Activated T-cell treated with anti-CD3 and anti-CD28 coated beads for 24 hours (primary cell): ENCODE data around the gene ACACB.
"Not testable (repeated sequence)": the region's sequence is repeated elsewhere in the genome, so short reads cannot be mapped to it uniquely, and the experiment has no call there.

Source experiments
- DNase-seq: peaks from one replicate; pipeline ENCODE4 v3.0.0-alpha.2; 2020; ENCODE audit warnings: low read depth

ACACB gene

DNA sequence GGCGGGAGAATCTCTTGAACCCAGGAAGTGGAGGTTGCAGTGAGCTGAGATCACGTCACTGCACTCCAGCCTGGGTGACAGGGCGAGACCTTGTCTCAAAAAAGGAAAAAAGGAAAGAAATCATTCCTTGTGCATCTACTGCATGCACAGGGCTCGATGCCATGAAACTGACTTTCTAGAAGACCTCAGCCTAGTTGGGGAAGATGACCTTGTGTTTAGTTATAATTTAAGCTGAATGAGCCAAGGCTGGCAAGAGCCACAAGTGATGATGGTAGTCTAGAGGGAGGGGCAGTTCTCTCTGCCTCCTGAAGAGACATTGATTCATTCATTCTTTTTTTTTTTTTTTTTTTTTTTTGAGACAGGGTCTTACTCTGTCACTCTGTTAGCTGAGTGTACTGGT is 24.2 kb downstream of the ACACB start:
- DNase-seq, result no peak

DNA sequence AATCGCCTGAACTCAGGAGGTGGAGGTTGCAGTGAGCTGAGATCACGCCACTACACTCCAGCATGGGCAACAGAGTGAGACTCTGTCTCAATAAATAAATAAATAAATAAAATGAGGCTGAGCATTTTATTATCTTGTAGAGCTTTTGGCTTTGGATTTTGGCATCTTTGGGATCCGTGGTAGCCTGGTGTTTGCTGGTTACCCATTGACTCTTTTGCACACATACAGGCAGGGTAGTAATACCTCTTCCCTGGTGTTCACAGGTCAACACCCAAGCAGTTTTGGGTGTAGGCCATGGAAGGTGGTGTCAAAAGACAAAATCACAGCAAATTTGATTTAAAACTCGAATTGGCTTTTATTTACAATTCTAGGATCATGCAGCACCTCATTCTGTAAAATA is 27.8 kb downstream of the ACACB start:
- DNase-seq, result no peak

GRCh38 chr12:109147126-109147525 is 30.7 kb downstream of the ACACB start:
- DNase-seq, result not testable (repeated sequence)

GRCh38 chr12:109147954-109148353 is 31.6 kb downstream of the ACACB start:
- no peak for DNase-seq

DNA sequence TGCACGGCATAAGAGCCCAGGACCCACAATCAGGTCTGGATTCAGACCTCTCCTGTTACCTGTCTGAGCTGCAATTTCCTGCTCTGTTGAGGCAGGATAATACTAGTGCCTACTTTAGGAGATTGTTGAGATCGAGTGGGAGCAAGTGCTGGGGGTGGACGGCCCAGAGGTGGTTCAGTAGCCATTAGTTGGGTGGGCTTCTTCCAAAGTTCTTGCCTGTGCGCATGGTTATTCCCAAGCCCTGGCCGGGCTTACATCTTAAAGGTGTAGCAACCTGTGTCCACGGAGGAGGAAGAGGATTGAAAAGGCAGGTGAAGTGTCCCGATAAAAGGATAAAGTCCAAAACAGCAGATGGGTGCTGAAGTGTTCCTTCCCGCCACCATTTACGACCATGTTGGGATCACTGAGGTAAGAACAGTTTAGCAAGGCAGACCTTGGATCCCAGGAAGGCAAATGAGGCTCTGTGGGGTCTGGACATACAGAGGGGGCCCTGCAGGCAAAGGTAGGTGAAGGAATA is 33.8 kb downstream of the ACACB start:
- DNase-seq, result no peak

DNA sequence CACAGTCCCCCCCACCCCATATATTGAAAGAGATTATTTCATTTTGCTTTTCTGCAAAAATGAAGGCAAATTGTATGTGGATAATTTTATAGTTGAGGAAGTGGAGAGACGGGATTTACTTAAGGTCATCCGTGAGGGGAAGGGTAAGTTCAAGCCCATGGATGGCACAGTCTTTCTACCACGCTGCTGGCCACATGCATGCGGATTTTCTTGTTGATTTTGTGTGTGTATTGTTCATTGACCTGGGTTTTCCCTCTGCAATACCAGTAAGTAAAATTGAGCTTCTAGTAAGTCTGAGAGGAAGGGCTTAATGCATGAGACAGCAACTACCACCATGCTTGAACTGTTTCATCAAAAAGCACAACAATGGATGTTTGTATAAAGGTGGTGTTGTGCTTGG is 35.1 kb downstream of the ACACB start:
- DNase-seq, result no peak

GRCh38 chr12:109153821-109154441 is 37.5 kb downstream of the ACACB start:
- no peak for DNase-seq

- DNase-seq, result peak; percentile 72
Measured at GRCh38 chr12:109154451-109155438, 38.4 kb downstream of the ACACB start.

DNA sequence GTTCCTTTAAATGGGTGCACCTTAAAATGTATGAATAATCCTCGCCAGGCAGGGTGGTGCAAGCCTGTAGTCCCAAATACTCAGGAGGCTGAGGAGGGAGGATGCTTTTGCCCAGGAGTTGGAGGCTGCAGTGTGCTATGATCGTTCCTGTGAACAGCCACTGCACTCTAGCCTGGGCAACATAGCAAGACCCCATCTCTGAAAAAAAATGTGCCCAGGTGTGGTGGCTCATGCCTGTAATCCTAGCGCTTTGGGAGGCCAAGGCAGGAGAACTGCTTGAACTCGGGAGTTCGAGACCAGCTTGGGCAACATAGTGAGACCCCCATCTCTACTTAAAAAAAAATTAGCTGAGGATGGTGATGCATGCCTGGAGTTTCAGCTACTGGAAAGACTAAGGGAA is 39.6 kb downstream of the ACACB start:
- DNase-seq, result no peak

- DNase-seq, result no peak
Measured at GRCh38 chr12:109156586-109156985, 40.2 kb downstream of the ACACB start.

DNA sequence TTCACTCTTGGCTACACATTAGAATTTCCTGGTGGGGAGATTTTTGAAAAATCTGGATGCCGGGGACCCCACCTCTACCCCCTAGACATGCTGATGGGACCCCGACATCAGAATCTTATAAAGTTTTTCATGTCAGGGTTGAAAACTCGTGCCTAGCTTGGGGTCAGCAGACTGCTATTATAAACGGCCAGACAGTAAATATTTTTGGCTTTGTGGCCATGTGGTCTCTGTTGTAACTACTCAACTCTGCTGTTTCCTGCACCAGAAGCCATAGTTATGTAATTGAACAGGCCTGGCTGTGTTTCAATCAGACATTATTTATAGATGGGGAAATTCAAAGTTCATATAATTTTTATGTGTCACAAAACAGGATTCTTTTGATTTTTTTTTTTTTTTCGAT is 41.6 kb downstream of the ACACB start:
- DNase-seq, result no peak

GRCh38 chr12:109160433-109160832 is 44.0 kb downstream of the ACACB start:
- DNase-seq, result no peak

- no peak for DNase-seq
Measured at GRCh38 chr12:109160873-109161272, 44.5 kb downstream of the ACACB start.

- no peak for DNase-seq
Measured at GRCh38 chr12:109162551-109162950, 46.2 kb downstream of the ACACB start.

DNA sequence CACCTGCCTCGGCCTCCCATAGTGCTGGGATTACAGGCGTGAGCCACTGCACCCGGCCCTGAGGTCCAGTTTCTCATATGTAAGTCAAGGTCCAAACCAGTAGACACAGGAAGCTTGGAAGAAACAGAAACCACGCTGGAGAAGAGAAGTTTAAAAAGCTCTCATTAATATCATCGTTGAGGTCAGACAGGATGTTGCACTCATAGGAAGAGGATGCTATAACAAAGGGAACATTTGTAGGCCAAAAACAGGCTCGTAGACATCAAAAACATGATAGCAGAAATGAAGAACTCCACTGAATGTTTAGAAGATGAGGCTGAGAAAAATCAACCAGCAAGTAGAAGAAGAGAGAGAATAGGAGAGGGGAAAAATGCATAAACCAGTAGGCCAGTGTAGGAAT is 46.8 kb downstream of the ACACB start:
- DNase-seq, result no peak

DNA sequence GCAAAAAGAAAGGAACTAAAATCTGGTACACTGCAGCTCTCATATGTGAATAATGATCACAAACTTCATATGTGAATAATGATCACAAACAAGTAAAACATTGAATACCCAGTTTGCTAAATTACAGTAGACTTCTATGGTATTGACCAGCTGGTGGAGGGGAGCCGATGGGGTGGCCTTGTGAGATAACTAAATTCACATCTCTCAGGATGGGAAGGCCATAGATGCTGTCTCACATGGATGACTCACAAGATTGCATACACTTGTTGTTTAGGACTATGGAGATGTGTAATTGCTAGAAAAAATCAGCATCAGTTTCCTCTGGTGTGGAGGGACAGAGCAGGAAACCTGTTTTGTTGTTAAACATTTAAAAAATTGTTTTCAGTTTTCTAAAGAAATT is 49.2 kb downstream of the ACACB start:
- DNase-seq, result no peak

DNA sequence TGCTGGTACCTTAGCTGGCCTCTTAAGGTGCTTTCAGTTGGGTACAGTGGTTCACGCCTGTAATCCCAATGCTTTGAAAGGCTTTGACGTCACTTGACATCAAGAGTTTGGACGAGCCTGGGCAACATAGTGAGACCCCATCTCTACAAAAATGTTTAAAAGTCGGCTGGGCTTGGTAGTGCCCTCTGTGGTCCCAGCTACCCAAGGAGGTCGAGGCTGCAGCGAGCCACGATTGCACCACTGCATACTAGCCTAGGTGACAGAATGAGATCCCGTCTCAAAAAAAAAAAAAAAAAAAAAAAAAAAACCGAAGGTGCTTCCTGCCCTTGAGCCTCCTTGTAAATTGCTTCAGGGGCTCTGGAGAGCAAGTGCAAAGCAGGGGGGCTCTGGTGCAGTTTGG is 50.0 kb downstream of the ACACB start:
- no peak for DNase-seq

DNA sequence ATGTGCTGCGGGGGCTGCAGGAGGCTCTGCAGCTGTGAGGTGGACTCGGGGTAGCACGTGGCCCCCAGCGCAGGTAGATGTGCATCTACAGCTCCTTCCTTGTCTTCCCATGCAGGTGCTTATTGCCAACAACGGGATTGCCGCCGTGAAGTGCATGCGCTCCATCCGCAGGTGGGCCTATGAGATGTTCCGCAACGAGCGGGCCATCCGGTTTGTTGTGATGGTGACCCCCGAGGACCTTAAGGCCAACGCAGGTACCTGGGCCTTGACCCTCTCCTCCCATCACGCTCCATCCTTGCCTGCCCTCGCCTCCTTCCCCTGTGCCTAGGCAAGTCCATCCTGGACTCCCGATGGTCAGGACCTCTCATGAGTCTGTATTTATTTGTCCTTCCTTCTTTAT is 51.4 kb downstream of the ACACB start:
- DNase-seq, result no peak

DNA sequence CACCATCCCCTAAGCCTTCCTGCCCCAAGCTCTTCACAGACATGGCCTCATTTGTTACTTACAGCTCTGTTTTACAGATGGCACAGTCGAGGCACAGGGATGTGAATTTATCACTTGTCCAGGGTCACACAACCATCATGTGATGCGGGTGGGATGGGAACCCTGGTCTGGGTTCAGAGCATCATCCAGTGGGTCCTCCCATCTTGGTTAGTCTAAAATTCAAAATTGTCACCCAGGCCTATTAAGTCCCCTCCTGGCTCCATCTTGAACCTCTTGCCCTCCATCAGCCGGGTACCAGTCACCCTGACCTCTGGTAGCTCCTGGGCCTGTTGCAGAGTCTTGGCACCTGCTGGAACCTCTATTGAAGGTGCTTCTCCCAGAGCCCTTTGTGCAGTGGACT is 52.9 kb downstream of the ACACB start:
- no peak for DNase-seq

- DNase-seq, result no peak
Measured at GRCh38 chr12:109169686-109170085, 53.3 kb downstream of the ACACB start.

- DNase-seq, result no peak
Measured at GRCh38 chr12:109170324-109170723, 53.9 kb downstream of the ACACB start.

GRCh38 chr12:109172787-109173186 is 56.4 kb downstream of the ACACB start:
- not testable (repeated sequence) for DNase-seq
